AML-193 (cell line): ENCODE data around the gene MICU1.
"Not testable (repeated sequence)": the region's sequence is repeated elsewhere in the genome, so short reads cannot be mapped to it uniquely, and the experiment has no call there.

ENCODE experiments used
- DNase-seq, 2 experiments: peaks; one replicate each; lab custom pipeline; 2025; lab: John Stamatoyannopoulos, UW

MICU1 gene

GRCh38 chr10:72625608-72626443, at the start of gene MICU1:
Gene MICU1, minus strand, starts transcription at chr10:72626079. Its CDS starts 59,286 bp downstream, at chr10:72566793.
- peak; percentile 94 to 96 for DNase-seq

GRCh38 chr10:72674174-72674573, 48.3 kb upstream of the MICU1 start:
- not testable (repeated sequence) for DNase-seq

GRCh38 chr10:72673280-72673679, 47.4 kb upstream of the MICU1 start:
- no peak for DNase-seq

GRCh38 chr10:72667207-72667864, 41.5 kb upstream of the MICU1 start:
- DNase-seq = no peak

- no peak for DNase-seq
Measured at GRCh38 chr10:72665925-72666324, 40.0 kb upstream of the MICU1 start.

GRCh38 chr10:72663971-72664370, 38.1 kb upstream of the MICU1 start:
- DNase-seq = no peak

- DNase-seq = no peak
Measured at GRCh38 chr10:72661431-72661830, 35.6 kb upstream of the MICU1 start.

- DNase-seq = no peak
Measured at GRCh38 chr10:72660220-72660619, 34.3 kb upstream of the MICU1 start.

GRCh38 chr10:72659694-72660093, 33.8 kb upstream of the MICU1 start:
- DNase-seq = no peak

- no peak for DNase-seq
Measured at GRCh38 chr10:72658696-72659400, 33.0 kb upstream of the MICU1 start.

- no peak for DNase-seq
Measured at GRCh38 chr10:72654720-72655119, 28.8 kb upstream of the MICU1 start.

- DNase-seq = no peak
Measured at GRCh38 chr10:72653383-72654096, 27.7 kb upstream of the MICU1 start.

GRCh38 chr10:72649291-72649690, 23.4 kb upstream of the MICU1 start:
- no peak for DNase-seq

GRCh38 chr10:72648301-72648700, 22.4 kb upstream of the MICU1 start:
- DNase-seq = no peak

GRCh38 chr10:72646971-72647370, 21.1 kb upstream of the MICU1 start:
- not testable (repeated sequence) for DNase-seq

GRCh38 chr10:72645263-72645858, 19.5 kb upstream of the MICU1 start:
- no peak for DNase-seq

- no peak for DNase-seq
Measured at GRCh38 chr10:72642318-72642717, 16.4 kb upstream of the MICU1 start.

- peak; percentile 46 to 49 for DNase-seq
Measured at GRCh38 chr10:72639441-72639873, 13.6 kb upstream of the MICU1 start.

- DNase-seq = no peak
Measured at GRCh38 chr10:72638586-72639440, 12.9 kb upstream of the MICU1 start.

- peak; percentile 70 to 86 for DNase-seq
Measured at GRCh38 chr10:72637398-72637857, 11.5 kb upstream of the MICU1 start.
